ENCODE measurements around the gene UBE2A.

Gene UBE2A
- 49.2 to 67.4 (median 57.6) reads per million in 4 experiments for total RNA-seq

DNA sequence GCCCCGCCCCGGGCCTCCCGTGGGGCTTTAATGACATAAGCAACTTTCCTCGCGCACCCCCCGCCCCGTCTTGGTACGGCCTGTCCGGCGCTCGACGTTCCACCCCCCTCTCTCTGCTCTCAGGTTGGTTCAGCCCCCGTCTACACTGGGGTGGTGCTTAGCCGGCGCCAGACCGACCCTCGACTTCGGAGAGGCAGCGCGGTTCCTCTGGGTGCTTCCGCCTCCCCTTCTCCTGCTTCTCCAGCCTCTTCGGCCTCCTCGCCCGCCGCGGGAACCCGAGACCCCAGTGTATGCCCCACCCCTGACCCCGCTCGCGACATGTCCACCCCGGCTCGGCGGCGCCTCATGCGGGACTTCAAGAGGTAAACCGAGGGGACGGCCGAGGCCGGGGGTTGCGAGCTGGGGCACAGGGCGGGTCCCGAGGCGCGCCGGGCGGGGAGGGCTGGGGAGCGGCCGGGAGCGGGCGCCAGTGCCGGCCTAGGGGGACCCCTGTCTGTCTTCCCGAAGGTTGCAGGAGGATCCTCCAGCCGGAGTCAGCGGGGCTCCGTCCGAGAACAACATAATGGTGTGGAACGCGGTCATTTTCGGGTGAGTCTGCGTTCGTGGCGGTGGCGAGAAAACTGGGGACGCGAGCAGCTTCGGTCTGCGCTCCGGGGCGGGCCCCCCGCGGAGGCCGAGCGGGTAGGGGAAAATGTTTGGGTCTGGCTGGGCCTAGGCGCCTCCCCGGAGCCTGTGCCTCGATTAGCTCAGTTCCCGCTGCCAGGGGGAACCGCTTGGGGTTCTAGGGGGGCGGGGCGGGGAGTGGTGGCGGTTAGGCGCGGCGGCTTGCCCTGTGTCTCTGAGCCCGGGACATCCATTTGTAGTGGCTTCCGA lies at the start of gene UBE2A:
Gene UBE2A (plus strand): TSS at position 170 of the 873 bp plus-strand sequence. CDS start 149 bp downstream, at position 319.
- DNase-seq = peak; percentile 79

- no peak for DNase-seq
Measured at GRCh38 chrX:119529345-119530276, 44.8 kb upstream of the UBE2A start.

GRCh38 chrX:119537487-119537886 lies 36.9 kb upstream of the UBE2A start:
- no peak for DNase-seq

DNA sequence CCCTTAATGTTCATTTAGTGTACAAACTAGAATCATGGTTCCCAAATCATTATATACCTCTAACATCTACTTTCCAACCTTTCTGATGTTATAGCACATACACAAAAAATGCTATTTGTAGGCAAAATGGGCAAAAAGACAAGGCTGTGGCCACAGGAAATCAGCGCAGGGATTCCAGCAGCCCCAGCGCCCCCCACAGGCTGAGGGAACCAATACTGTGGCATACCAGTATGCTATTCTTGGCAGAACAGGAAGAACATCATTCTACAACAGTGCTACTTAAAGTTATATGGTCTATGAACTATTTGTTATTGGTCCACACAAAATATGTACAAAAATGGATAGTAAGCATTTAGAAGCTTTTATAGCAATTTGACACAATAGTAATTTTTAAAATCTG lies 34.5 kb upstream of the UBE2A start:
- DNase-seq = no peak

DNA sequence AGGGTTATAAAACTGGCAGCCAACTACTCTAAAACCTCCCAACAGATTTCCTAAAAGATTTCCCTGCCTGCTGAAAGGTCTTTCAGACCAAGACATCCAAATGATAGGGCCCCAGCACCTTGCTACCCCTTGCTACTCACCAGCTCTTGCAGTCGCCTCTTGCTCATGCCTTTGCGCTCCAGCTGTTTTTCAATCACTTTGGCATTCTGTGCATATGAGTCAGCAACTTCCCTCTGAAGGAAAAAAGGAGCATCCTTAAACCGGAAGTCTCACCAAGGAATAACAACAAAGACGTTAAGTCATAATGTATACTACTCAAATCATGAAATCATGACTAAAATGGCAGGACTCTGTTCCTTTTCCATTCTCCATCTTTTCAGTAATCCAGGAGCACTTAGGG lies 33.2 kb upstream of the UBE2A start:
- no peak for DNase-seq

- DNase-seq = no peak
Measured at GRCh38 chrX:119549327-119550016, 24.9 kb upstream of the UBE2A start.

- no peak for DNase-seq
Measured at GRCh38 chrX:119552508-119552907, 21.9 kb upstream of the UBE2A start.

GRCh38 chrX:119565107-119565663 lies 9.2 kb upstream of the UBE2A start, which contains the start of gene STEEP1:
Gene STEEP1, minus strand, starts transcription at chrX:119565409. Its CDS starts 54 bp downstream, at chrX:119565355.
- DNase-seq = peak; percentile 73

GRCh38 chrX:119570351-119570835 lies 4.0 kb upstream of the UBE2A start:
- DNase-seq = no peak

- DNase-seq = no peak
Measured at GRCh38 chrX:119573222-119573621, 1.1 kb upstream of the UBE2A start.

- no peak for DNase-seq
Measured at GRCh38 chrX:119573840-119574393, 446 bp upstream of the UBE2A start.

DNA sequence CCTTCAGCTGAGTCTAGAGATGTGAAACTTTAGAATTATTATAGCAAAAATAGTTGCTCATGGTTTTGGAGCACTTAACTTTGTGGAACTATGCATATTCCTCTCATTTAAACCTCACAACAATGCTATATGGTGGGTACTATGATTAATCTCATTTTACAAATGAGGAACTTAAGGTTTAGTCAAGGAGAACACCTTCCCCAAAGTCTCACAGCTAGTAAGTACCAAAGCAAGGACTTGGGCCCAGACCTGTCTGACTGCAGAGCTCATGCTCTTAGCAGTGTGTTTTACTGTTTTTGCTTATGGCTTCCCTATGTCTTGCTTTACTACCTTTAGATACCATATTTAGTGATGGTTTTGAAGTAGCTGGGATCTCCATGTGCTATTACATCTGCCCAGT lies 5.1 kb downstream of the UBE2A start:
- DNase-seq = no peak

GRCh38 chrX:119583431-119584059 lies 9.2 kb downstream of the UBE2A start:
- no peak for DNase-seq

- no peak for DNase-seq
Measured at GRCh38 chrX:119589810-119590209, 15.4 kb downstream of the UBE2A start.

DNA sequence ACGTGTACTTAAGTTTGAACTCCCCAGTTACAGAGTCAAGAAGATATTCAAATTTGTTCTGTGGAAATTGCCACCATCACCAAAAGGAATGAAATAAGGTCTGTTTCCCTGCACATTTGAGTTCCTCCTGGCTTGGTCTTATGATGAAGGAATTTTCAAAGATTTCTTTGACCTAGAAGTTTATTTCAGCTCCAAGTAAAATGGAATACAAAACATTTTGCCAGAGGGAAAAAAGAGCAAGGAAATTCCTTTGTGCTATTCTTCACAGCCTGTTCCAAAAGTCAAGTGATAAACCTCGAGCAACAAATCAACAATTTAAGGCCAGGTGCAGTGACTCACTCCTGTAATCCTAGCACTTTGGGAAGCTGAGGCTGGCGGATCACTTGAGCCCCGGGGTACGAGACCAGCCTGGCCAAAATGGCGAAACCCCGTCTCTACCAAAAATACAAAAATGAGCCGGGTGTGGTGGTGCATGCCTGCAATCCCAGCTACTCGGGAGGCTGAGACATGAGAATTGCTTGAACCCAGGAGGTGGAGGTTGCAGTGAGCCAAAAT lies 28.4 kb downstream of the UBE2A start:
- no peak for DNase-seq

DNA sequence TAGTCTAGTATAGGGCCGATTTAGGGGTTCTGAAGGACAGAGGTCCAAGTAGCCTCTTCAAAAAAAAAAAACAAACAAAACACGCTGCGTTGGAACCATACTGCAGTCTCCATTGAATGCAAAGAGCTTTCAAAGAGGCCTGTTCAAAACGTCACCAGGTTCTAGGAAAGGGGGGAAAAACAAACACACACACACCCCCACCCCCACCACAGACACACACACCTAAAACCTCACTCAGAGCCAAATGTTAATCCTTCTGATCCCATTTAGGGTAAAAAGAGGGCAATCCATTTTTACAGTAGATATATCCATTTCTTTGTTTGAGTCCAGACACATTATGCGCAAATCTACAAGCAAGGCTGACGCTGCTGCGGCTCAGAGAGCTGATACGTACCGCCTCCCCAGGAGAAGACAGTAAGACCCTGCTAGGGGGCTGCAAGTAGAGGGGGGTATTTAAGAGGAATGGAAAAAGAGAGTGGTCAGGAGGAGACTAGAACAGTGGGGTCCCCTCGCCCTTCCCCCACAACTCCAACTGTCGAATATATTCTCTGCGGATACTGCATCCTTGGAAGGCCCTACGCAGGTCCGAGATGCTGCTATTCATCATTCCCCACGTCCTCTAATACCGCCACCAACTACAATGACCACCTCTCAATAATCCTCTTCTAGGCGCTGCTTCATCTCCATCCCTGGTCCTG lies 30.6 kb downstream of the UBE2A start:
- DNase-seq = no peak

GRCh38 chrX:119605464-119606279 lies 31.3 kb downstream of the UBE2A start:
- DNase-seq = peak; percentile 57

- DNase-seq = peak; percentile 87
Measured at GRCh38 chrX:119606280-119607017, 32.1 kb downstream of the UBE2A start, which contains the start of gene NKRF. Gene NKRF, minus strand, starts transcription at chrX:119606424.

DNA sequence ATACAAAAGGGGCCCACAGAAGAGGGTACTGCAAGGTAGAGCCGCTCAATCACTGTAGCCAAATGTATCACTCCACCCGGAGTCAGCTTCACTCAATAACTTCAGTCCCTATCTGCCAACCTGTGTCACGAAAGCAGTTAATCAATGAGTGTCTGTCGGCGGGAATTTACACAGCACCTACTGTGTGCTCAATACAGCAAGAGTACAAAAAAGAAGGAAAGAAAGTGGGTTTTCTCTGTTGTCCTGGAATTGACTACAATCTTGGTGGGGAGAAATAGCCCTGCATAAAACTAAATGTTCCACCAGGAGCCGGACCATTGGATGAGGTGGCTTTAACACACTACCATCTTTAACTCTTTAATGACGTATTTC lies 32.6 kb downstream of the UBE2A start:
- DNase-seq = no peak

All from effector CD8-positive, alpha-beta T cell (primary cell).